Right ventricle myocardium superior (tissue), 1 donor: ENCODE measurements around the gene DNMT3B. TPM values are rescaled to one million over a fixed set of nuclear protein-coding genes. Genes with fewer than 3 reads are reported as not detected.

ENCODE experiments used
- ATAC-seq: fragments of 200-7000 bp; cut with Tn5 transposase; one replicate; pipeline ENCODE4 v1.9.1; 2020; ENCODE audit warnings: mild to moderate bottlenecking; ENCODE audit not compliant: poor library complexity
- DNase-seq: peaks from one replicate; pipeline ENCODE4 v3.0.0-alpha.2; 2020
- intact Hi-C: fragments of 100-400 bp; cut with DNase I; formaldehyde crosslinking; loops from one replicate; pipeline ENCODE4 v1.11.2; 2022
- total RNA-seq: library from RNA; stranded (reverse); fragmentation: NEBNext Ultra II Directional; extraction: Animal tissue kit (Norgen Biotek cat#: 25700); gene quantifications from one replicate; pipeline ENCODE4 v1.2.1, GENCODE V29; 2021
- donor health status: DM: no; HTN: yes; CAD: no; lungs with severe emphysema.

DNMT3B gene
- total RNA-seq, 1 donor from 2014 or later: 0.22 TPM

- DNase-seq (no peak), ATAC-seq (no peak)
- intact Hi-C loops: no loop called here
These were observed 45.5 kb downstream of the DNMT3B start for GRCh38 chr20:32807706-32808105.

GRCh38 chr20:32808438-32808837 lies 46.3 kb downstream of the DNMT3B start:
- intact Hi-C loops: no loop called here
- no peak for ATAC-seq
- no peak for DNase-seq

- intact Hi-C loops: no loop called here
These were observed 47.7 kb downstream of the DNMT3B start for GRCh38 chr20:32809907-32810306.

GRCh38 chr20:32810941-32811340 lies 48.8 kb downstream of the DNMT3B start:
- no peak for DNase-seq
- ATAC-seq: no peak
- intact Hi-C loops: no loop called here

More at GRCh38 chr20:32809907-32810306, 47.7 kb downstream of the DNMT3B start:
- DNase-seq (no peak), ATAC-seq (no peak)

- DNase-seq (no peak), ATAC-seq (no peak)
- intact Hi-C loops: no loop called here
These were observed 49.7 kb downstream of the DNMT3B start for GRCh38 chr20:32811886-32812285.

GRCh38 chr20:32819992-32820697 lies 58.0 kb downstream of the DNMT3B start:
- intact Hi-C loops: no loop called here
- ATAC-seq (peak; percentile 93), DNase-seq (no peak)

DNA sequence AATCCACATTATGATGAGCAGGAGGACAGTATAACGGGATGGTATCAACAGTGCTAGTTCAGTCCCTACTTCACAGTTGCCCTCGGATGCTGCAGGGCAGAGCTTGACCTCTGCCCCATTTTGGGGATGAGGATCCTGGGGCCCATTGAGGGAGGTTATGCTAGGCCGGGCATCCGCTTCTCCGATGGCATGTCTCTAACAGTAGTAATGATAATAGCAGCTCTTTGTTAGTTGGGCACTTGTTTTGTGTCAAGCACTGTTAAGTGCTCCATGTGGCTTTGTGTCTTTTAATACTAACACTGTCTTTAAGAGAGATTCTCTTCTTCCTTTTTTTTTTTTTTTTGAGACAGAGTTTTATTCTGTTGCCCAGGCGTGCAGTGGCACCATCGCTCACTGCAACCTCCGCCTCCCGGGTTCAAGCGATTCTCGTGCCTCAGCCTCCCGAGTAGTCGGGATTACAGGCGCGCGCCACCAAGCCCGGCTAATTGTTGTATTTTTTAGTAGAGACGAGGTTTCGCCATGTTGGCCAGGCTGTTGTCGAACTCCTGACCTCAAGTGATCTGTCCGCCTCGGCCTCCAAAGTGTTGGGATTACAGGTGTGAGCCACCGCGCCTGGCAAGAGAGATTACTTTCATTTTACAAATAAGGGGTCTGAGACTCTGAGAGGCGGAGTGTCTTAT lies 58.7 kb downstream of the DNMT3B start:
- intact Hi-C loops: no loop called here
- DNase-seq: no peak
- peak; percentile 1 for ATAC-seq

DNA sequence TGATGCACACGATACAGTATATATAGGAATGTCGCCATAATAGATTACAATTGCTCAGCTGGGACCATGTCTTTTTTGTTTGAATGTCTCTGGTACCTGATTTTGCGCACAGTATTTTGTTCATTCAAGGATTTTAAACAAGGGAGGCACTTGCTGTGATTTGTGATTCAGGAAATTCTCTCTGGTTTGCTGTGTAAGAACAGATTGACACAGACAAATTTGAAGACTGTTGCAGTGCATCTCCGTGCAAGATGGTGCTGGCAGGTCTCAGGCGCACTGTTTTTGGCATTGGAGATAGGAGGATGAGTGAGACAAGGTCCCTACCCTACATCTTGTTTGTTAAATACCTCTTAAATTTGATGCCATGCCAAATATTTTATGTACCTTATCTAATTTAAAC lies 60.0 kb downstream of the DNMT3B start:
- intact Hi-C loops: no loop called here
- ATAC-seq (no peak), DNase-seq (no peak)

- DNase-seq: no peak
- ATAC-seq: no peak
- intact Hi-C loops: no loop called here
These were observed 60.9 kb downstream of the DNMT3B start for GRCh38 chr20:32823078-32823477.

DNA sequence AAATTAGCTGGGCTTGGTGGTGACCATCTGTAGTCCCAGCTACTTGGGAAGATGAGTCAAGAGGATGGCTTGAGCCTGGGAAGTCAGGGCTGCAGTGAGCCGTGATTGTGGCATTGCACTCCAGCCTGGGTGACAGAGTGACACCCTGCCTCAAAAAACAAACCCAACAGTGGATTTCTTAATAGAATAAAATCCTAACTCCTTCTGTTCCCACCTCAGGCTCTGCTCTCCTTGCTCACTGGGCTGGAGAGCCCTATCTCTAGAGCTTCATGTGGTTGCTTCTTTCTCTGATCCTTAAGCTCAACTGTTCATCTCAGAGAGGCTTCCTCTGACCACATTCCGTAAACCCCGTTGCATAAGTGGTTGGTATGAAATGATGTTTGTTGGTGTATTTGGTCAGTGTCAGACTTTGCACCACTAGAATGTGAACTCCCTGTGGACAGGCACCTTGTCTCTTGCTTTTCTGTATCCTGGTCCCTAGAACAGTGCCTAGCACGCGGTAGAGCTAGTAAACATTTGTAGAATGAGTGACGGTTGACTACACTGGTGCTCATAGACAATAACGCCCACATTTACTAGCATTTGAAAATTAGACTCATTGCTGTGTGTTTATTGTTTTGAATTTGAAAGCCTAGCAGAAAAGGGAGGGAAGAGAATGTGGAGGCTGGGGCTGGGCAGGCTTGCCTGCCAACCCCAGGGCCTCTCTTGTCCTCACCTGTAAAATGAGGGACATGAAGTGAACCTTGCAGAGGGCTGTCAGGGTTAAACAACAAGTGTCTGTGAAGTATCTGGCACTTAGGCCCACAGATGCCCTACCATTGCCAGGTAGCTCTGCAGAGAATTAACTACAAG lies 61.8 kb downstream of the DNMT3B start:
- ATAC-seq (no peak), DNase-seq (no peak)
- intact Hi-C loops: no loop called here

- ATAC-seq (no peak), DNase-seq (no peak)
- intact Hi-C loops: no loop called here
These were observed 66.0 kb downstream of the DNMT3B start for GRCh38 chr20:32828029-32828680.

DNA sequence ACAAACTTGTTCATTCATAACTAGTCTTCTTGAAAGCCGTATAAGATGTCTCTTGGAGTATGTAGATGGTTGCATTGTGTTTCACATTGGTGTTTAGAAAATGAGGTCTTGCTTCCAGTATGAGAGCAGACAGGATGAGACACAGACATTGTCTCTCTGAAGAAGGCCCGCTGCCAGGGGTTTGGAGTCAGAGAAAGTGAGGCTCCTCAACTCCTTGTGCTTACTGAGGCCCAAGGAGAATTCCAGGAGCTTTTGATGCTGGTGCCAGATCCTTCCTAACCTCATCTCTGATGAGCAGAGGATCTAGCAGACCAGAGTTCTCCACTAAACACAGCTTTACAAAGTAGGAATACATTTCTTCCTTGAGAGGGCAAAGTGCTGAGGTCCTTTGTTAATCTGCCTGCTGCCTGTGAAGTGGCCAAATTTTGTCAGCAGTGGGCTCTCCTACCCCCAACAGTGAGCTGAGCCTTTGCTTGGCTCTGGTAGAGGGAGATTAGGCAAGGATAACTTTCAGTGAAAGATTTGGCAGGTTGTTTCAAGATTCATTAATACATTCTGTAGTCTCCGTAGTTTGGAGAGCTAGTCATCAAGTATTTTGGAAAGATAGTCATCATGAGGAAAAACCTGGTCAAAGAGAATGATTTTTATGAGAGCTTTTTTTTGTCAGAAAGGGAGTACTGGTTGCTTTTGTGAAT lies 67.3 kb downstream of the DNMT3B start:
- intact Hi-C loops: no loop called here
- ATAC-seq (no peak), DNase-seq (no peak)

DNA sequence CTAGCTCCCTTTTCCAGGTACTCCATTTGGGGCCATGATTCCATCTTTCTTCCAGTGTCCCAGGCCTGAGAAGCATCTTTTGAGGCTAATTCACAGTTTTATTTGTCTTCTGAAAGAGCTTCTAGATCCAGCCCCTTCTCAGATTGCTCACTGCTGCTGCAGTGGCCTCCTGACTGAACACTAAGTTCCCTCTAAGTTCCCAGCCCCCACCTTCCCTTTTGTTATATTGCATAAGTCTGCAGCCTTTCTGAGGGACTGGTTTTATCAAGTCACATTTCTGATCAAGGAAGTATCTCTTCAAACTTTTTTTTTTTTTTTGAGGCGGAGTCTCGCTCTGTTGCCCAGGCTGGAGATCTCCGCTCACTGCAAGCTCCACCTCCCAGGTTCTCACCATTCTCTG lies 68.3 kb downstream of the DNMT3B start:
- intact Hi-C loops: no loop called here
- no peak for DNase-seq
- ATAC-seq: peak; percentile 82

- ATAC-seq: no peak
- intact Hi-C loops: no loop called here
- no peak for DNase-seq
These were observed 69.8 kb downstream of the DNMT3B start for GRCh38 chr20:32831982-32832381.

DNA sequence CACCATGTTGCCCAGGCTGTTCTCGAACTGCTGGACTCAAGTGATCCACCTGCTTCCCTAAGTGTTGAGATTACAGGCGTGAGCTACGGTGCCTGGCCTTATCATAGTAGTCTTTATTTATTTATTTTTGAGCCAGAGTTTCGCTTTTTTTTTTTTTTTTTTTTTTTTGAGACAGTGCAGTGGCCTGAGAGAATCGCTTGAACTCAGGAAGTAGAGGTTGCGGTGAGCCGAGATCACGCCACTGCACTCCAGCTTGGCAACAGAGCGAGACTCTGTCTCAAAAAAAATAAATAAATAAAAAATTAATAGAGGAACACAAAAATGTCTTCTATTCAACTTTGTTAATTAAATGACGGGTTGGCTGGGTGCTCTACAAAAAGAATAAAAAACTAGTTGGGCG lies 70.5 kb downstream of the DNMT3B start:
- DNase-seq: no peak
- intact Hi-C loops: no loop called here
- ATAC-seq: no peak

- no peak for DNase-seq
- intact Hi-C loops: no loop called here
These were observed 72.8 kb downstream of the DNMT3B start for GRCh38 chr20:32834972-32835371.

GRCh38 chr20:32837157-32837556 lies 75.0 kb downstream of the DNMT3B start:
- no peak for ATAC-seq
- DNase-seq: no peak
- intact Hi-C loops: no loop called here

More at GRCh38 chr20:32834972-32835371, 72.8 kb downstream of the DNMT3B start:
- ATAC-seq: no peak

- no peak for DNase-seq
These were observed 77.2 kb downstream of the DNMT3B start for GRCh38 chr20:32839227-32839981.

More at GRCh38 chr20:32839227-32839981, 77.2 kb downstream of the DNMT3B start:
- intact Hi-C loops: no loop called here
- ATAC-seq: no peak
